Measurements from ENCODE around the gene FLII.
"Not testable (repeated sequence)": the region's sequence is repeated elsewhere in the genome, so short reads cannot be mapped to it uniquely, and the experiment has no call there.

FLII gene

DNA sequence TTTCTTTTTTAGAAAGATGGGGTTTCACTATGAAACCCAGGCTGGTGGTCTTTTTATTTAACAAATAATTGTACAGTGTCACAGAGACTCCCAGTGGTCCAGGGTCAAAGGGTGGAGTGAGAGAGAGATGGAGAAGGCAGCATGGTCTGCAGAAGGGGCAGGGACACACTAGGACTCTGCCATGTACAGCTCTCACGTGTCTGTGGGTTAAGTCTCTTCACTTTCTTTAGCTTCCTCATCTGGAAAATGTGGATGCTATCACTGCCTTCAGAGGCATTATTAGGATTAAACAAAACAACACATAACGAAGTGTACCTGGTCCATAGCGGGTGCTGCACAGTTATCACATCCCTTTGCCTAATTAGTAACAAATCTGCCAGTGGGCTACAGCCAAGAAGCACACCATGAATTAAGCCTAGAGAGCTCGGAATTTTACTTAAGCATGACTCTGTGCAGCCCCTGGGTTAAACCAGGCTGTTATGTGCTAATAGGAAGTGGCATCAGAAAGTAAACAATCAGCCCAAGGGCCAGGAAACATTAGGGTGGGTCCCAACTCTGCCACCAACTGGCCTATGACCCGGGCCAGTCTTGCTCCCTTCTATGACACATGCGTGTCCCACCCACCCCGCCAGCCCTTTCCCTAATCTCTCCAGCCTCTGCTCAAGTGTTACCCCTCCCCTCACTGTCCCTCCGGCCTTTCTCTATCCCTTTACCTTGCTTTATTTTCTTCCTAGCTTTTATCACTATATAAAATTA lies 42.4 kb upstream of the FLII start (continued):
- TF ChIP-seq, protein P1, sequence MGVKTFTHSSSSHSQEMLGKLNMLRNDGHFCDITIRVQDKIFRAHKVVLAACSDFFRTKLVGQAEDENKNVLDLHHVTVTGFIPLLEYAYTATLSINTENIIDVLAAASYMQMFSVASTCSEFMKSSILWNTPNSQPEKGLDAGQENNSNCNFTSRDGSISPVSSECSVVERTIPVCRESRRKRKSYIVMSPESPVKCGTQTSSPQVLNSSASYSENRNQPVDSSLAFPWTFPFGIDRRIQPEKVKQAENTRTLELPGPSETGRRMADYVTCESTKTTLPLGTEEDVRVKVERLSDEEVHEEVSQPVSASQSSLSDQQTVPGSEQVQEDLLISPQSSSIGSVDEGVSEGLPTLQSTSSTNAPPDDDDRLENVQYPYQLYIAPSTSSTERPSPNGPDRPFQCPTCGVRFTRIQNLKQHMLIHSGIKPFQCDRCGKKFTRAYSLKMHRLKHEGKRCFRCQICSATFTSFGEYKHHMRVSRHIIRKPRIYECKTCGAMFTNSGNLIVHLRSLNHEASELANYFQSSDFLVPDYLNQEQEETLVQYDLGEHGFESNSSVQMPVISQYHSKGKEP (tag by site-specific recombination; IDR thresholded peaks at IDR 0.05), result no peak

DNA sequence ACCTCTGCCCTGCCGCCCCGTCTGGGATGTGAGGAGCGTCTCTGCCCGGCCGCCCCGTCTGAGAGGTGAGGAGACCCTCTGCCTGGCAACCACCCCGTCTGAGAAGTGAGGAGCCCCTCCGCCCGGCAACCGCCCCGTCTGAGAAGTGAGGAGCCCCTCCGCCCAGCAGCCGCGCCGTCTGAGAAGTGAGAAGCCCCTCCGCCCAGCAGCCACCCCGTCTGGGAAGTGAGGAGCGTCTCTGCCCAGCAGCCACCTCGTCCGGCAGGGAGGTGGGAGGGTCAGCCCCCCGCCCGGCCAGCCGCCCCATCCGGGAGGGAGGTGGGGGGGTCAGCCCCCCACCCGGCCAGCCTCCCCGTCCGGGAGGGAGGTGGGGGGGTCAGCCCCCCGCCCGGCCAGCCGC lies 39.5 kb upstream of the FLII start:
- peaks cover 75 to 85% of the 10 kb centered on the region in 2 experiments for H3K36me3 ChIP-seq (ENCODE audit: control insufficient read depth in 2 of 2, insufficient read depth in 1 of 2, low read length in 2 of 2)
- H3K4me3 ChIP-seq (ENCODE audit: low read depth, low read length); H3K9me3 ChIP-seq (ENCODE audit: control insufficient read depth, insufficient read depth, low read depth, low read length); CTCF ChIA-PET; H3K27ac ChIP-seq (ENCODE audit: extremely low read depth, low read depth, low read length); H3K4me1 ChIP-seq (ENCODE audit: control insufficient read depth, insufficient read depth, low read length); POLR2A ChIA-PET: not testable (repeated sequence)

DNA sequence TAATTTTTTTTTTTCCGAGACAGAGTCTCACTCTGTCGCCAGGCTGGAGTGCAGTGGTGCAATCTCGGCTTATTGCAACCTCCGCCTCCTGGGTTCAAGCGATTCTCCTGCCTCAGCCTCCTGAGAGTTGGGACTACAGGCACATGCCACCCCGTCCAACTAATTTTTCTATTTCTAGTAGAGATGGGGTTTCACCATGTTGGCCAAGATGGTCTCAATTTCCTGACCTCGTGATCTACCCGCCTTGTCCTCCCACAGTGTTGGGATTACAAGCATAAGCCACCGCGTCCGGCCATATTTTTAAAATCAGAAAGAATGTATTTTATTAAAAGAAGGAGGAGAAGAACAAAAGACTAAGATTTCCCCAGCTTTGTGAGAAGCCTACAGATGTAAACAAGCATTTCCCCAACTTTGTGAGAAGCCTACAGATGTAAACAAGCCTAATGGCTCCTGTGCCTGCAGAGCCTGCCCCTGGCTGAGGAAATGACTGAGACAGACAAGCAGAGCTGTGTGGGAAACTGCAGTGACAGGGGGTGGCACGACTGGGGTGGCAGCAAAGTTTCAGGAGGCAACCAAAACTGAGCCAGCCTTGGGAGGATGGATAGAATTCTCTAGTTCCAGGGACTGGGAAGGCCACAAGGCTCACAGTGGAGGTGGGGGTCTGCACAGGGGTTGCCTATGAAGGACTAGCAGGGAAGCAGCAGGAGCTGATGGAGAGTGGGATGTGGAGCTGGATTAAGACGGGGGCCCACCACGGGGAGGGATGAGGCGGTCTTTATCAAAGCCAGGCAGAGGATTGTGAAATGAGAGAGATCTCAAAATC lies 33.4 kb upstream of the FLII start:
- Histone ChIP-seq H3K9me3 (ENCODE audit: control insufficient read depth, insufficient read depth, low read depth, low read length) (no peaks in the 10 kb centered on the region), H3K27ac (ENCODE audit: extremely low read depth, low read depth, low read length) (no peak overlapping the region), H3K4me3 (ENCODE audit: low read depth, low read length) (no peak overlapping the region), H3K36me3 (ENCODE audit: control insufficient read depth in 2 of 2, insufficient read depth in 1 of 2, low read length in 2 of 2) (peaks cover 82 to 99% of the 10 kb centered on the region in 2 experiments), H3K4me1 (ENCODE audit: control insufficient read depth, insufficient read depth, low read length) (no peaks in the 10 kb centered on the region)
- CTCF ChIA-PET, result no interaction called here
- TF ChIP-seq GLIS2 (tag by site-specific recombination; IDR thresholded peaks at IDR 0.05) (0 out of 2 replicates have a peak, but pooled peaks have one; percentile 11), ZBTB1 (tag by site-specific recombination; IDR thresholded peaks at IDR 0.05) (no peak)
- POLR2A ChIA-PET, result no interaction called here

DNA sequence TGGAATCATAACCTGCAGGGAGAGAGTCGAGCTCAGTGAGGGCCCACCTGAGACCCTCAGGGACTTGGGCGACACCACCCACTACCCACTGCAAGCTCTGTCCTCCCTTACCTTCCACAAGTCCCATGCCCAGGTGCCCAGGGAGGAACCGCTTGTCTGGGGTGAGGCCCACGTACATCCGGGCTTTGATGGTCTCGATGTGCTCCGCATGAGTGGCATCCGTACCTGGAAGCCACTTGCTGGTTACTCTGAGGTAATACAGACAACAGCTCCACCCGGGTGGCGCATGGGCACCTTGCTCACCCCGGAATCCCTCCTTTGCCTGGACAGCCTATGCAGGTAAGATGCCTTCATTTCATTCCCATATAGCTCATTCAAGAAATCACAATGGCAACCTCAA lies 26.8 kb upstream of the FLII start:
- ChIA-PET POLR2A (interaction anchor here (1.1 kb wide), 1 partner anchor 17 kb away, joined by 5 read pairs; no protein-coding TSS in a partner anchor), CTCF (interaction anchor here (0.7 kb wide), 1 partner anchor 46 kb away, joined by 3 read pairs; no protein-coding TSS in a partner anchor)
- no peak overlapping the region for H3K4me3 ChIP-seq (ENCODE audit: low read depth, low read length)

More for the DNA sequence above, 26.8 kb upstream of the FLII start:
- TF ChIP-seq, protein P2, sequence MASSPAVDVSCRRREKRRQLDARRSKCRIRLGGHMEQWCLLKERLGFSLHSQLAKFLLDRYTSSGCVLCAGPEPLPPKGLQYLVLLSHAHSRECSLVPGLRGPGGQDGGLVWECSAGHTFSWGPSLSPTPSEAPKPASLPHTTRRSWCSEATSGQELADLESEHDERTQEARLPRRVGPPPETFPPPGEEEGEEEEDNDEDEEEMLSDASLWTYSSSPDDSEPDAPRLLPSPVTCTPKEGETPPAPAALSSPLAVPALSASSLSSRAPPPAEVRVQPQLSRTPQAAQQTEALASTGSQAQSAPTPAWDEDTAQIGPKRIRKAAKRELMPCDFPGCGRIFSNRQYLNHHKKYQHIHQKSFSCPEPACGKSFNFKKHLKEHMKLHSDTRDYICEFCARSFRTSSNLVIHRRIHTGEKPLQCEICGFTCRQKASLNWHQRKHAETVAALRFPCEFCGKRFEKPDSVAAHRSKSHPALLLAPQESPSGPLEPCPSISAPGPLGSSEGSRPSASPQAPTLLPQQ (tag by site-specific recombination; IDR thresholded peaks at IDR 0.05), result no peak
- TF ChIP-seq, protein P3, sequence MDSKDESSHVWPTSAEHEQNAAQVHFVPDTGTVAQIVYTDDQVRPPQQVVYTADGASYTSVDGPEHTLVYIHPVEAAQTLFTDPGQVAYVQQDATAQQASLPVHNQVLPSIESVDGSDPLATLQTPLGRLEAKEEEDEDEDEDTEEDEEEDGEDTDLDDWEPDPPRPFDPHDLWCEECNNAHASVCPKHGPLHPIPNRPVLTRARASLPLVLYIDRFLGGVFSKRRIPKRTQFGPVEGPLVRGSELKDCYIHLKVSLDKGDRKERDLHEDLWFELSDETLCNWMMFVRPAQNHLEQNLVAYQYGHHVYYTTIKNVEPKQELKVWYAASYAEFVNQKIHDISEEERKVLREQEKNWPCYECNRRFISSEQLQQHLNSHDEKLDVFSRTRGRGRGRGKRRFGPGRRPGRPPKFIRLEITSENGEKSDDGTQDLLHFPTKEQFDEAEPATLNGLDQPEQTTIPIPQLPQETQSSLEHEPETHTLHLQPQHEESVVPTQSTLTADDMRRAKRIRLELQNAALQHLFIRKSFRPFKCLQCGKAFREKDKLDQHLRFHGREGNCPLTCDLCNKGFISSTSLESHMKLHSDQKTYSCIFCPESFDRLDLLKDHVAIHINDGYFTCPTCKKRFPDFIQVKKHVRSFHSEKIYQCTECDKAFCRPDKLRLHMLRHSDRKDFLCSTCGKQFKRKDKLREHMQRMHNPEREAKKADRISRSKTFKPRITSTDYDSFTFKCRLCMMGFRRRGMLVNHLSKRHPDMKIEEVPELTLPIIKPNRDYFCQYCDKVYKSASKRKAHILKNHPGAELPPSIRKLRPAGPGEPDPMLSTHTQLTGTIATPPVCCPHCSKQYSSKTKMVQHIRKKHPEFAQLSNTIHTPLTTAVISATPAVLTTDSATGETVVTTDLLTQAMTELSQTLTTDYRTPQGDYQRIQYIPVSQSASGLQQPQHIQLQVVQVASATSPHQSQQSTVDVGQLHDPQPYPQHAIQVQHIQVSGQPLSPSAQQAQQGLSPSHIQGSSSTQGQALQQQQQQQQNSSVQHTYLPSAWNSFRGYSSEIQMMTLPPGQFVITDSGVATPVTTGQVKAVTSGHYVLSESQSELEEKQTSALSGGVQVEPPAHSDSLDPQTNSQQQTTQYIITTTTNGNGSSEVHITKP (tag by site-specific recombination; IDR thresholded peaks at IDR 0.05), result no peak
- TF ChIP-seq ZNF174 (tag by site-specific recombination; IDR thresholded peaks at IDR 0.05) (no peak), YY1 (tag by site-specific recombination; IDR thresholded peaks at IDR 0.05) (no peak), ZNF366 (tag by site-specific recombination; conservative IDR thresholded peaks at IDR 0.05) (no peak)
- TF ChIP-seq, protein P4, sequence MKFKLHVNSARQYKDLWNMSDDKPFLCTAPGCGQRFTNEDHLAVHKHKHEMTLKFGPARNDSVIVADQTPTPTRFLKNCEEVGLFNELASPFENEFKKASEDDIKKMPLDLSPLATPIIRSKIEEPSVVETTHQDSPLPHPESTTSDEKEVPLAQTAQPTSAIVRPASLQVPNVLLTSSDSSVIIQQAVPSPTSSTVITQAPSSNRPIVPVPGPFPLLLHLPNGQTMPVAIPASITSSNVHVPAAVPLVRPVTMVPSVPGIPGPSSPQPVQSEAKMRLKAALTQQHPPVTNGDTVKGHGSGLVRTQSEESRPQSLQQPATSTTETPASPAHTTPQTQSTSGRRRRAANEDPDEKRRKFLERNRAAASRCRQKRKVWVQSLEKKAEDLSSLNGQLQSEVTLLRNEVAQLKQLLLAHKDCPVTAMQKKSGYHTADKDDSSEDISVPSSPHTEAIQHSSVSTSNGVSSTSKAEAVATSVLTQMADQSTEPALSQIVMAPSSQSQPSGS (tag by site-specific recombination; IDR thresholded peaks at IDR 0.05; ENCODE audit: low read depth), result no peak
- H3K9me3 ChIP-seq (ENCODE audit: control insufficient read depth, insufficient read depth, low read depth, low read length), result no peaks in the 10 kb centered on the region
- H3K36me3 ChIP-seq (ENCODE audit: control insufficient read depth in 2 of 2, insufficient read depth in 1 of 2, low read length in 2 of 2), result peaks cover 89 to 97% of the 10 kb centered on the region in 2 experiments
- no peak overlapping the region for H3K27ac ChIP-seq (ENCODE audit: extremely low read depth, low read depth, low read length)
- H3K4me1 ChIP-seq (ENCODE audit: control insufficient read depth, insufficient read depth, low read length), result no peaks in the 10 kb centered on the region

All from HEK293 (cell line).